Osteocyte (in vitro differentiated cells): ENCODE data around the gene ASTN2. TPM values are rescaled to one million over a fixed set of nuclear protein-coding genes. Genes with fewer than 3 reads are reported as not detected.

Experiments used
- DNase-seq: peaks from one replicate; pipeline ENCODE4 v3.0.0; 2021; ENCODE audit warnings: mixed read lengths; ENCODE audit not compliant: unreplicated experiment; ENCODE audit errors: extremely low spot score
- H3K27ac Mint-ChIP-seq: one replicate; pipeline ENCODE4 v1.8.0; 2021; ENCODE audit warnings: mild to moderate bottlenecking, mixed read lengths; ENCODE audit not compliant: unreplicated experiment
- H3K27me3 Mint-ChIP-seq: one replicate; pipeline ENCODE4 v1.8.0; 2021; ENCODE audit warnings: mixed read lengths; ENCODE audit not compliant: unreplicated experiment
- H3K36me3 Mint-ChIP-seq: one replicate; pipeline ENCODE4 v1.8.0; 2021; ENCODE audit warnings: mixed read lengths; ENCODE audit not compliant: unreplicated experiment
- H3K4me1 Mint-ChIP-seq: one replicate; pipeline ENCODE4 v1.8.0; 2021; ENCODE audit warnings: mixed read lengths; ENCODE audit not compliant: unreplicated experiment
- H3K4me3 Mint-ChIP-seq: one replicate; pipeline ENCODE4 v1.8.0; 2021; ENCODE audit warnings: mild to moderate bottlenecking, moderate library complexity, mixed read lengths; ENCODE audit not compliant: unreplicated experiment
- H3K9me3 Mint-ChIP-seq: one replicate; pipeline ENCODE4 v1.8.0; 2021; ENCODE audit warnings: mixed read lengths; ENCODE audit not compliant: unreplicated experiment
- CTCF ChIP-seq: fragments of 200-600 bp; sonication (generic); IDR thresholded peaks from 2 replicates; pipeline ENCODE4 v1.5.0; 2021; ENCODE audit warnings: antibody characterized with exemption, mild to moderate bottlenecking, moderate library complexity
- total RNA-seq: library from RNA; stranded (reverse); gene quantifications from 2 replicates; pipeline ENCODE4 v1.2.1, GENCODE V29; 2021

Gene ASTN2
- total RNA-seq, 1 donor from 2014 or later = 2.3 TPM

GRCh38 chr9:117050007-117050406 is 364.9 kb downstream of the ASTN2 start:
- Mint-ChIP-seq H3K27me3 (no peaks in the 10 kb centered on the region), H3K27ac (no peak overlapping the region), H3K4me3 (no peak overlapping the region), H3K9me3 (no peaks in the 10 kb centered on the region), H3K36me3 (no peaks in the 10 kb centered on the region), H3K4me1 (no peaks in the 10 kb centered on the region)
- no peak for DNase-seq
- no peak for TF ChIP-seq CTCF

GRCh38 chr9:117046666-117047327 is 368.1 kb downstream of the ASTN2 start:
- H3K36me3 Mint-ChIP-seq = no peaks in the 10 kb centered on the region
- H3K27me3 Mint-ChIP-seq = no peaks in the 10 kb centered on the region
- no peak overlapping the region for H3K27ac Mint-ChIP-seq
- H3K4me1 Mint-ChIP-seq = no peaks in the 10 kb centered on the region
- H3K4me3 Mint-ChIP-seq = no peak overlapping the region
- no peak for DNase-seq
- H3K9me3 Mint-ChIP-seq = no peaks in the 10 kb centered on the region
- TF ChIP-seq CTCF = no peak

GRCh38 chr9:117044241-117044640 is 370.6 kb downstream of the ASTN2 start:
- no peak overlapping the region for H3K4me3 Mint-ChIP-seq
- no peaks in the 10 kb centered on the region for H3K36me3 Mint-ChIP-seq
- no peaks in the 10 kb centered on the region for H3K9me3 Mint-ChIP-seq
- no peaks in the 10 kb centered on the region for H3K27me3 Mint-ChIP-seq
- no peak for DNase-seq
- no peaks in the 10 kb centered on the region for H3K4me1 Mint-ChIP-seq
- no peak for TF ChIP-seq CTCF
- H3K27ac Mint-ChIP-seq = no peak overlapping the region

GRCh38 chr9:117043159-117043558 is 371.7 kb downstream of the ASTN2 start:
- H3K36me3 Mint-ChIP-seq = no peaks in the 10 kb centered on the region
- no peak overlapping the region for H3K27ac Mint-ChIP-seq
- H3K4me3 Mint-ChIP-seq = no peak overlapping the region
- no peaks in the 10 kb centered on the region for H3K4me1 Mint-ChIP-seq
- TF ChIP-seq CTCF = no peak
- DNase-seq = no peak
- no peaks in the 10 kb centered on the region for H3K27me3 Mint-ChIP-seq
- H3K9me3 Mint-ChIP-seq = no peaks in the 10 kb centered on the region

GRCh38 chr9:117035546-117035945 is 379.3 kb downstream of the ASTN2 start:
- no peak for DNase-seq
- Mint-ChIP-seq H3K4me3 (no peak overlapping the region), H3K4me1 (no peaks in the 10 kb centered on the region), H3K9me3 (peaks cover 5% of the 10 kb centered on the region), H3K27me3 (no peaks in the 10 kb centered on the region), H3K36me3 (no peaks in the 10 kb centered on the region), H3K27ac (no peak overlapping the region)
- TF ChIP-seq CTCF = no peak
